ENCODE data around the gene KDM6B.

KDM6B gene

GRCh38 chr17:7822126-7822525 lies 11.9 kb upstream of the KDM6B start:
- no peak for TF ChIP-seq CEBPB (IDR thresholded peaks at IDR 0.05)
- TF ChIP-seq NFIC (IDR thresholded peaks at IDR 0.05), result no peak
- TF ChIP-seq FOXM1 (IDR thresholded peaks at IDR 0.05; ENCODE audit: borderline replicate concordance, low read depth), result no peak

- TF ChIP-seq, protein P1, sequence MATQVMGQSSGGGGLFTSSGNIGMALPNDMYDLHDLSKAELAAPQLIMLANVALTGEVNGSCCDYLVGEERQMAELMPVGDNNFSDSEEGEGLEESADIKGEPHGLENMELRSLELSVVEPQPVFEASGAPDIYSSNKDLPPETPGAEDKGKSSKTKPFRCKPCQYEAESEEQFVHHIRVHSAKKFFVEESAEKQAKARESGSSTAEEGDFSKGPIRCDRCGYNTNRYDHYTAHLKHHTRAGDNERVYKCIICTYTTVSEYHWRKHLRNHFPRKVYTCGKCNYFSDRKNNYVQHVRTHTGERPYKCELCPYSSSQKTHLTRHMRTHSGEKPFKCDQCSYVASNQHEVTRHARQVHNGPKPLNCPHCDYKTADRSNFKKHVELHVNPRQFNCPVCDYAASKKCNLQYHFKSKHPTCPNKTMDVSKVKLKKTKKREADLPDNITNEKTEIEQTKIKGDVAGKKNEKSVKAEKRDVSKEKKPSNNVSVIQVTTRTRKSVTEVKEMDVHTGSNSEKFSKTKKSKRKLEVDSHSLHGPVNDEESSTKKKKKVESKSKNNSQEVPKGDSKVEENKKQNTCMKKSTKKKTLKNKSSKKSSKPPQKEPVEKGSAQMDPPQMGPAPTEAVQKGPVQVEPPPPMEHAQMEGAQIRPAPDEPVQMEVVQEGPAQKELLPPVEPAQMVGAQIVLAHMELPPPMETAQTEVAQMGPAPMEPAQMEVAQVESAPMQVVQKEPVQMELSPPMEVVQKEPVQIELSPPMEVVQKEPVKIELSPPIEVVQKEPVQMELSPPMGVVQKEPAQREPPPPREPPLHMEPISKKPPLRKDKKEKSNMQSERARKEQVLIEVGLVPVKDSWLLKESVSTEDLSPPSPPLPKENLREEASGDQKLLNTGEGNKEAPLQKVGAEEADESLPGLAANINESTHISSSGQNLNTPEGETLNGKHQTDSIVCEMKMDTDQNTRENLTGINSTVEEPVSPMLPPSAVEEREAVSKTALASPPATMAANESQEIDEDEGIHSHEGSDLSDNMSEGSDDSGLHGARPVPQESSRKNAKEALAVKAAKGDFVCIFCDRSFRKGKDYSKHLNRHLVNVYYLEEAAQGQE (IDR thresholded peaks at IDR 0.05; ENCODE audit: low read depth), result no peak
Measured at GRCh38 chr17:7823581-7824001, 10.4 kb upstream of the KDM6B start.

DNA sequence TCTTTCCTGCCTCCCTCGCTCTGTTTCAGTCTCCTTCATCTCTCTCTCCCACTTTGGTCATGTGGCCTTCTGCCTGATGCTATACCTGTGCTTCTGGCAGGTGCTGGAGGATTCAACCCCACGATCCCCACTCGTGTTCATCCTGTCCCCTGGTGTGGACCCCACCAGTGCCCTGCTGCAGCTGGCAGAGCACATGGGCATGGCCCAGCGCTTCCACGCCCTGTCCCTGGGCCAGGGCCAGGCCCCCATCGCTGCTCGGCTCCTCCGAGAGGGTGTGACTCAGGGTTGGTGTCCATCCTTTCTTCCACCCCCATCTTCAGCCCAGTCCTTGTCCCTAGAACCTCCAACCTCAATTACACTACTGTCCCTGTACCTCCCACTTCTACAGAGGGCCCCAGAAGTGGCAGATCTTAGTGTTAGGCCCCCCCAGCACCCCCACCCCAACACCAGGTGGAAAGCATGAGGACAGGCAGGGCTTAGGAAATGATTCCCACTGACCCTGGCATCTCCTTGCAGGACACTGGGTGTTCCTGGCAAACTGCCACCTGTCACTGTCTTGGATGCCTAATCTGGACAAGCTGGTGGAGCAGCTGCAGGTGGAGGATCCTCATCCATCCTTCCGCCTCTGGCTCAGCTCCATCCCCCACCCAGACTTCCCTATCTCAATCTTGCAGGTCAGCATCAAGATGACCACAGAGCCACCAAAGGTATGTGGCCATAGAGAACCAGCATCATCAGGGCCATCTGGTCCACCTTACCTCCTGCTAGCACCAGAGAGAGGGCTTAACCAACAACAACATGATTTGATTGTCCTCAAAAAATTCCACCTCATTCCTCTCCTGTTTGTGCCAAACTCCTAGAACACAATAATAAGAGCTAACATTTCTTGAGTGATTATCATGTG lies 9.7 kb upstream of the KDM6B start:
- TF ChIP-seq EGR1 (IDR thresholded peaks at IDR 0.05) (no peak), CREB1 (IDR thresholded peaks at IDR 0.05; ENCODE audit: low read depth) (no peak), TCF12 (IDR thresholded peaks at IDR 0.05; ENCODE audit: low read depth) (no peak), CEBPB (IDR thresholded peaks at IDR 0.05) (no peak), TAF1 (IDR thresholded peaks at IDR 0.05; ENCODE audit: low read depth) (no peak), EP300 (IDR thresholded peaks at IDR 0.05; ENCODE audit: borderline replicate concordance) (no peak), NFIC (IDR thresholded peaks at IDR 0.05) (no peak), MAX (IDR thresholded peaks at IDR 0.05) (no peak), ZBTB7A (IDR thresholded peaks at IDR 0.05; ENCODE audit: low read depth) (no peak), RAD21 (IDR thresholded peaks at IDR 0.05; ENCODE audit: low read depth) (no peak), FOXM1 (IDR thresholded peaks at IDR 0.05; ENCODE audit: borderline replicate concordance, low read depth) (no peak), TEAD4 (IDR thresholded peaks at IDR 0.05) (no peak), YY1 (IDR thresholded peaks at IDR 0.05; ENCODE audit: low read depth) (no peak)
- TF ChIP-seq, protein P2, sequence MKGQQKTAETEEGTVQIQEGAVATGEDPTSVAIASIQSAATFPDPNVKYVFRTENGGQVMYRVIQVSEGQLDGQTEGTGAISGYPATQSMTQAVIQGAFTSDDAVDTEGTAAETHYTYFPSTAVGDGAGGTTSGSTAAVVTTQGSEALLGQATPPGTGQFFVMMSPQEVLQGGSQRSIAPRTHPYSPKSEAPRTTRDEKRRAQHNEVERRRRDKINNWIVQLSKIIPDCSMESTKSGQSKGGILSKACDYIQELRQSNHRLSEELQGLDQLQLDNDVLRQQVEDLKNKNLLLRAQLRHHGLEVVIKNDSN (IDR thresholded peaks at IDR 0.05), result no peak
- TF ChIP-seq, protein P1 (IDR thresholded peaks at IDR 0.05; ENCODE audit: low read depth), result no peak

GRCh38 chr17:7825206-7825990 lies 8.6 kb upstream of the KDM6B start:
- TF ChIP-seq FOXM1 (IDR thresholded peaks at IDR 0.05; ENCODE audit: borderline replicate concordance, low read depth) (no peak), RAD21 (IDR thresholded peaks at IDR 0.05; ENCODE audit: low read depth) (no peak), ZBTB7A (IDR thresholded peaks at IDR 0.05; ENCODE audit: low read depth) (no peak), TCF12 (IDR thresholded peaks at IDR 0.05; ENCODE audit: low read depth) (no peak), MAX (IDR thresholded peaks at IDR 0.05) (no peak), YY1 (IDR thresholded peaks at IDR 0.05; ENCODE audit: low read depth) (no peak), CEBPB (IDR thresholded peaks at IDR 0.05) (no peak), CREB1 (IDR thresholded peaks at IDR 0.05; ENCODE audit: low read depth) (no peak), TAF1 (IDR thresholded peaks at IDR 0.05; ENCODE audit: low read depth) (no peak), EGR1 (IDR thresholded peaks at IDR 0.05) (no peak), NFIC (IDR thresholded peaks at IDR 0.05) (no peak), TEAD4 (IDR thresholded peaks at IDR 0.05) (no peak), EP300 (IDR thresholded peaks at IDR 0.05; ENCODE audit: borderline replicate concordance) (no peak)
- TF ChIP-seq, protein P2 (IDR thresholded peaks at IDR 0.05), result no peak
- TF ChIP-seq, protein P1 (IDR thresholded peaks at IDR 0.05; ENCODE audit: low read depth), result no peak

All from Ishikawa (cell line).